GM12801 (cell line): Measurements from ENCODE around the gene SIX3.

Experiments
- CTCF ChIP-seq: IDR thresholded peaks from one replicate; pipeline ENCODE4 v1.5.1; 2011; ENCODE audit warnings: control low read depth; ENCODE audit not compliant: insufficient read length; ENCODE audit errors: extremely low read depth

The SIX3 gene

GRCh38 chr2:44941551-44942234 lies at the start of gene SIX3:
SIX3 (plus strand) TSS chr2:44941702; CDS start chr2:44942105, 403 bp downstream.
- TF ChIP-seq CTCF = no peak

DNA sequence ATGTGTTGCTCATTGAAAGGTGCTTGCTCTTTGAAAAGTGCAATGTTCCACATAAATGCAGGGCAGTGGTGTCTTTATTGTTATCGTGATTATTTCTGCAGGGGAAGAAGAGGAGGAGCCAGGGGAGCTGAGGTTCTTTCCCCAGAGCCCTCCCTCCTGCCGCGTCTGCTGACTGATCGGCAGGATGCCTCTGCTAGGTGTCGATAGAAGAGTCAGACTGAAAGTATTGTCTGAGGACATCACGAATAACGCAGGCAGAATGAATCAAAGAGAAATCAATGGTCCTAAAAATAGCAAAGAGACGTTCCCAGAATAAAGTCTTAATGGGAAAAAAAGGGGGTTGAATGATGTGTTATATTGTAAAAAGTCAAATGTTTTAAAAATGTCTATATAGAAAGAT lies 47.4 kb upstream of the SIX3 start:
- TF ChIP-seq CTCF = no peak

- TF ChIP-seq CTCF = no peak
Observed at GRCh38 chr2:44895061-44895460, 46.4 kb upstream of the SIX3 start.

- TF ChIP-seq CTCF = no peak
Observed at GRCh38 chr2:44897406-44897805, 44.1 kb upstream of the SIX3 start.

DNA sequence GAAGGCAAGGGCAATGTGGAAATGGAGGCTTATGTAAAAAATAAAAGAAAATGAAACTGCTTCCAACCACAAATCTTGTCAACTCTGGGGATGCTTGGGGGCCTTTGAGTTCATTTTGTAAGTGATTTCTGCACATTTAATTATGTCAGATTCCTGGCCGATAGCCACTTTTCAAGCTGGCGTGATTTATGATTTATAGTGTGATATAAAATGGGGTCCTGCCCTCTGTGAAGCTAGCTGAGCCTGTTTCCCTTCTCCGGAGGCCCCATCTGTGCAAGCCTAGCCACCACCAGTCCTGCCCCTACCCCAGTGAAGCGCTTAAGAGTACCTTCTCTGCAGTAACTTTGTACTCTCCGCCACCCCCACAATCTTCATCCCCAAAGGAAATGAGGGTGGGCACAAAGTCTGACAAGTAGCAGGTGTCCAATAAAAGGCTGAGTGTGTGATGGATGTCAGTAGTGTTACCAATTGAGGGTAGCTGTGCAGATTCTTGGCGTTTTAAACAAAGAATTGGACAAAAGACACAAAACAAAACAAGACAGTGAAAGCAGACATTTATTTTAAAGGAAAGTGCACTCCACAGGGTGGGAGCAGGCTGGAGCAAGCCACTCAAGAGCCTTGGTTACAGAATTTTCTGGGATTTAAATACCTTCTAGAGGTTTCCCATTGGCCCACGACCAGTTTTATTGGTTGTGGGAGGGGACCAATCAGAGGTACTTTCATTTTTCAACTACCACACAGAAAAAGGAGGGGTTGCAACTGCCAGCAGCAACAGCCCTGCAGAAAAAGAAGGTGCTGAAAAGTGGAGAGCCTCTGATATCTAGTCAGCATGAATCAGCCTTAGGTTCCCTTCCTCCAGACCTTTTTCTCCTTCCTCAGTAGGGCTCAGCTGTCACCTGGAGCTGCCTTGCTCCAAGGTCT lies 39.0 kb upstream of the SIX3 start:
- TF ChIP-seq CTCF = no peak

- no peak for TF ChIP-seq CTCF
Observed at GRCh38 chr2:44904578-44904977, 36.9 kb upstream of the SIX3 start.

GRCh38 chr2:44906972-44907371 lies 34.5 kb upstream of the SIX3 start:
- TF ChIP-seq CTCF = no peak
